Osteocyte (in vitro differentiated cells): Measurements from ENCODE around the gene UBR3. TPM values are rescaled to one million over a fixed set of nuclear protein-coding genes. Genes with fewer than 3 reads are reported as not detected.
A peak's percentile ranks its signal among the peaks of the same experiment; 100 is the strongest.

Experiments
- DNase-seq: peaks from one replicate; pipeline ENCODE4 v3.0.0; 2021; ENCODE audit warnings: mixed read lengths; ENCODE audit not compliant: unreplicated experiment; ENCODE audit errors: extremely low spot score
- H3K27ac Mint-ChIP-seq: one replicate; pipeline ENCODE4 v1.8.0; 2021; ENCODE audit warnings: mild to moderate bottlenecking, mixed read lengths; ENCODE audit not compliant: unreplicated experiment
- H3K27me3 Mint-ChIP-seq: one replicate; pipeline ENCODE4 v1.8.0; 2021; ENCODE audit warnings: mixed read lengths; ENCODE audit not compliant: unreplicated experiment
- H3K36me3 Mint-ChIP-seq: one replicate; pipeline ENCODE4 v1.8.0; 2021; ENCODE audit warnings: mixed read lengths; ENCODE audit not compliant: unreplicated experiment
- H3K4me1 Mint-ChIP-seq: one replicate; pipeline ENCODE4 v1.8.0; 2021; ENCODE audit warnings: mixed read lengths; ENCODE audit not compliant: unreplicated experiment
- H3K4me3 Mint-ChIP-seq: one replicate; pipeline ENCODE4 v1.8.0; 2021; ENCODE audit warnings: mild to moderate bottlenecking, moderate library complexity, mixed read lengths; ENCODE audit not compliant: unreplicated experiment
- H3K9me3 Mint-ChIP-seq: one replicate; pipeline ENCODE4 v1.8.0; 2021; ENCODE audit warnings: mixed read lengths; ENCODE audit not compliant: unreplicated experiment
- total RNA-seq: library from RNA; stranded (reverse); gene quantifications from 2 replicates; pipeline ENCODE4 v1.2.1, GENCODE V29; 2021
- TF ChIP-seq, protein P1 (sequence below): fragments of 200-600 bp; sonication (generic); IDR thresholded peaks from 2 replicates; pipeline ENCODE4 v1.5.0; 2021; ENCODE audit warnings: antibody characterized with exemption, mild to moderate bottlenecking, moderate library complexity

The UBR3 gene
- total RNA-seq, 1 donor from 2014 or later, result 38.0 TPM

DNA sequence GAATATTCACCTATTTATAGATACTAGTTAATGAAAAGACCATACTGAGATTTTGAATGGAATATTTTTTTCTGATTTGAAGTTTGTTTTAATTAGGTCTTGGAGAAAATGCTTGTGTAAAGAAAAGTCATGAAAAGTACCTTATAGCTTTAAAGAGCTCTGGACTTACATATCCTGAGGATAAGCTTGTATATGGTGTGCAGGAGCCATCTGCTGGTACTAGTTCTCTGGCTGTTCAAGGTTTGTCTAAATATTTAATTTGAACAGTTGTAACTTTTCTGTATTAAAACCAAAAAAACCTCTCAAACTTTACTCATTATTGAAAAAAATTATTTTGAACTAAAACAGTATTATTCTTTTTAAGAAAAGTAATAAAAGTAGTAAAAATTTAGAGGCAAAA is 50.1 kb downstream of the UBR3 start:
- Mint-ChIP-seq H3K27ac (no peak overlapping the region), H3K27me3 (no peaks in the 10 kb centered on the region), H3K4me3 (no peak overlapping the region), H3K9me3 (no peaks in the 10 kb centered on the region), H3K36me3 (peaks cover 8% of the 10 kb centered on the region), H3K4me1 (no peaks in the 10 kb centered on the region)
- DNase-seq, result no peak
- TF ChIP-seq, protein P1, sequence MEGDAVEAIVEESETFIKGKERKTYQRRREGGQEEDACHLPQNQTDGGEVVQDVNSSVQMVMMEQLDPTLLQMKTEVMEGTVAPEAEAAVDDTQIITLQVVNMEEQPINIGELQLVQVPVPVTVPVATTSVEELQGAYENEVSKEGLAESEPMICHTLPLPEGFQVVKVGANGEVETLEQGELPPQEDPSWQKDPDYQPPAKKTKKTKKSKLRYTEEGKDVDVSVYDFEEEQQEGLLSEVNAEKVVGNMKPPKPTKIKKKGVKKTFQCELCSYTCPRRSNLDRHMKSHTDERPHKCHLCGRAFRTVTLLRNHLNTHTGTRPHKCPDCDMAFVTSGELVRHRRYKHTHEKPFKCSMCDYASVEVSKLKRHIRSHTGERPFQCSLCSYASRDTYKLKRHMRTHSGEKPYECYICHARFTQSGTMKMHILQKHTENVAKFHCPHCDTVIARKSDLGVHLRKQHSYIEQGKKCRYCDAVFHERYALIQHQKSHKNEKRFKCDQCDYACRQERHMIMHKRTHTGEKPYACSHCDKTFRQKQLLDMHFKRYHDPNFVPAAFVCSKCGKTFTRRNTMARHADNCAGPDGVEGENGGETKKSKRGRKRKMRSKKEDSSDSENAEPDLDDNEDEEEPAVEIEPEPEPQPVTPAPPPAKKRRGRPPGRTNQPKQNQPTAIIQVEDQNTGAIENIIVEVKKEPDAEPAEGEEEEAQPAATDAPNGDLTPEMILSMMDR, result peak; percentile 48

DNA sequence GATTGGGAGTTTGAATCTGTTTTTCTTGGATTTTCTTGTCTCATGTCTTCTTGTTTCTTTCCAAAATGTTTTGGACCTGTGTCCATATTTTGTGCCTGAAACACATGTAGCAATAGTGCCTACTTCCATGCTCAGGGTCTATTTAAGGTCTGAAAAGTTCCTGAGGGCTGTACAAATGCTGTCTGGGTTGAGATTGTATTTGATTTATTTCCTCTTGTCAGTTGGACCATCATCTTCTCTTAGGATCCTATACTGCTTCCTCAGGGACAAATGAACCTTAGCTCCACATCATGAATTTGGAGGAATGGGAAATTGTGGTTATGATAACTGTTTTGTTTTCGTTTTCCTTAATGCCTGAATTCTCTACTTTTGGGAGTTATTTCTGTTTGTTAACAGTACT is 59.9 kb downstream of the UBR3 start:
- no peaks in the 10 kb centered on the region for H3K9me3 Mint-ChIP-seq
- DNase-seq, result no peak

DNA sequence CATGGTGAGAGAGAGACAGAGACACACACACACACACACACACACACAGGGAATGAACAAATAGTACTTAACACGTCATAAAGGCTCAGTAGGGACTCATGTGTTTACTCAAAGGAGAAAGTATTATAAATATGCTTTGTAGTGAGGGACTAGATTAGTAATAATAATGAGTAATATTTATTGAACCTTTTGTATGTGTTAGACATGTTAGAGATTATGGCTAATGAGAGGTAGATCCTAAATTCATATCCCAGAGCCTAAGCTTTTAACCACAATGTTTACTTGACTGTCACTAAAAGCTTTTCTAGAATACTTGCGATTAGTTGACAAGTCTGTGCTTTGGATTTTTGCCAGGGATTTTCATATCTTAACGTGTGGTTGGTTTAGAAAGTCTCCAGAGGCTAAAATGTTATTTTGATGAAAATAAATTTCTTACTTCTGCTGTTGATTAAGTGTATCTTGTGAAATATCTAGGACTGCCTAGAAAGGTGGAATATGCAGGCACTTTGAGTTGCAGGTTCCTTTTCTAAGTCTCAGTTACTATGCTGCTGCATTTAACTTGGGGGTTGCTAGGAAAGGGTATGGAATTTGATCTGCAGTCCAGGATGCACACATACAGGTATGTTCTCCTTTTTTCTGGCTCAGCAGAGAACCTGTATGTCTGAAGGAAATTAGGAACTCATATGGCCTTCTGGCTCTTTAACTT is 64.5 kb downstream of the UBR3 start:
- Mint-ChIP-seq H3K27ac (peak overlapping the region; percentile 38), H3K4me1 (peaks cover 21% of the 10 kb centered on the region), H3K9me3 (no peaks in the 10 kb centered on the region), H3K27me3 (no peaks in the 10 kb centered on the region), H3K36me3 (peaks cover 7% of the 10 kb centered on the region), H3K4me3 (no peak overlapping the region)
- TF ChIP-seq, protein P1, result no peak
- DNase-seq, result no peak

More for the DNA sequence above, 59.9 kb downstream of the UBR3 start:
- H3K27ac Mint-ChIP-seq, result no peak overlapping the region
- H3K36me3 Mint-ChIP-seq, result no peaks in the 10 kb centered on the region
- TF ChIP-seq, protein P1, result no peak
- no peak overlapping the region for H3K4me3 Mint-ChIP-seq
- H3K27me3 Mint-ChIP-seq, result no peaks in the 10 kb centered on the region
- peaks cover 17% of the 10 kb centered on the region for H3K4me1 Mint-ChIP-seq

DNA sequence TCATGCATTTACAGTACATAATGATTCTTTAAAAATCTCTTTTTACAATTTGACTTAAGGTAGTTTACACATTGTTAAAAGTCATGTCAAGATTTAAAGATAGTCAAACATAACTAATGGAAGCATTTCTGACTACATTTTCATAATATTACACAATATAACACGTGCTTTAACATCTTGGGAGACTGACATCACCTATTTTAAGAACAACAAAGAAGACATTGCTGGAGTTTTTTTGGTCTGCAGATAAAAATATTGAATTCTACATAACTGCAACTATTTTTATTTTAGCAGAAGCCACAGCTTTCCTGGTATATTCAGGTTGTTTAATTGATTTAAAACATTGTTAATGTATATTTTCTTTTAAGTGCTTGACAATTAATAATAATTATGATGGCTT is 65.7 kb downstream of the UBR3 start:
- Mint-ChIP-seq H3K27me3 (no peaks in the 10 kb centered on the region), H3K4me3 (no peak overlapping the region), H3K36me3 (peaks cover 7% of the 10 kb centered on the region), H3K9me3 (no peaks in the 10 kb centered on the region), H3K4me1 (peaks cover 18% of the 10 kb centered on the region), H3K27ac (no peak overlapping the region)
- no peak for DNase-seq
- TF ChIP-seq, protein P1, result no peak

DNA sequence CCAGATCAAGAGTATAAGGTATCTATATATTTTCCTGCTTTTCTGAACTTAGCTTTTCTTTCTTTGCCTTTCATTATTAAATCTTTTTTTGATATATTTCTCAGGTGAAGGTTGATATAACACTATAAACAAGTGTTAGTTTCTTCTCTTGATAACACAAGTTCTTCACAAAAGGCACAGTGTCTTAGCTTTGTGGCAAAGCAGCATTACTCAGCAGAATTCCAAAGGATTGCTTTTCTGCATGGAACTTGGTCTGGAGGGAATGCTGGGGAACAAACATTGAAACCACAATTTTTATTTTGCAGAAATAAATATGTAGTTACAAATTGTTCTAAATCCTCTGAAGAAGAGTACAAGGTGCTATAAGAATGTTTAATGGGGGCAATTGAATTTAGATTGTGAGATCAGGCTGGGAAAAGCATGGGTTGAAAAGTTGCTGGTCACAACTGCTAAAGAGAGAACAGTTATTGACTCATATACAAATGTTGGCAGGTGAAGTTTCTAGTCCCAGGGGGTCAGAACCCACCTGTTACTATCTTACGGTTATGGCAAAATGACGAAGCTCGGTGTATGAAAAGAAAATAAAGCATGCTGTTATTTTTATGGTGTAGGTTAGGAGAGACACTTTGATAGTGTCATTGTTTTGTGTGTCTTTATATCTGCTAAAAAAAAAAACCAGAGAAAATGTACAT is 68.2 kb downstream of the UBR3 start:
- Mint-ChIP-seq H3K27ac (peak overlapping the region; percentile 57), H3K4me3 (no peak overlapping the region), H3K27me3 (no peaks in the 10 kb centered on the region), H3K9me3 (no peaks in the 10 kb centered on the region), H3K36me3 (peaks cover 17% of the 10 kb centered on the region), H3K4me1 (peaks cover 17% of the 10 kb centered on the region)
- no peak for DNase-seq
- TF ChIP-seq, protein P1, result no peak
